ENCODE measurements around the gene TMEM72. TPM values are rescaled to one million over a fixed set of nuclear protein-coding genes. Genes with fewer than 3 reads are reported as not detected.

The TMEM72 gene
- total and polyA plus RNA-seq, 2 donors (not counting 3 experiments of a cell fraction or from before 2014, with no cell fraction given) = not detected

DNA sequence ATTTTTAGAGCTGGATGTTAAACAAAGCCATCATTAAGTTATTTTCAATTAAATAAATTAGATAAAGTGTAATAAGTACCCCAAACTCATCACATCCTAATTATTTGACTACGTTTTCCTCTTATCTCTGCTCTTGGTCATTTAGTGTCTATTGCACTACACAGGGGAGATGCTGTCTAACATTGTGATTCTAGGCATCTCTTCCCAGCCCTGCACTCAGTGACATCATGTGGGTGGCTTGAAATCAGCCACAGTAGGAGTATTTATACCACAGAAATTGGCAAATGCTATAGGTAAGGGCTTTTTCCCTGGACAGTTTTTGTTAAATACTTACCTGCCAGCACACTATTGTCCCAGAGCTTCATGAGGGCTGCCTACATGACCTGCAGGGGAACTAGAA is 21.3 kb upstream of the TMEM72 start:
- Histone ChIP-seq H2AFZ (ENCODE audit: low read depth, low read length) (no peak overlapping the region), H3K9me3 (replicated peaks; ENCODE audit: control insufficient read depth, insufficient read depth, low read length) (no peaks in the 10 kb centered on the region), H3K36me3 (ENCODE audit: control insufficient read depth in 2 of 2, extremely low read depth in 1 of 2, insufficient read depth in 2 of 2, low read length in 2 of 2) (no peaks in the 10 kb centered on the region), H3K9me1 (replicated peaks; ENCODE audit: control insufficient read depth, extremely low read depth, insufficient read depth, low read length) (no peaks in the 10 kb centered on the region), H3K79me2 (ENCODE audit: control insufficient read depth, insufficient read depth, low read length) (no peaks in the 10 kb centered on the region), H4K20me1 (replicated peaks; ENCODE audit: control insufficient read depth, extremely low read depth, insufficient read depth, low read length) (no peaks in the 10 kb centered on the region), H3K4me2 (ENCODE audit: insufficient read depth, low read length) (no peak overlapping the region), H3K4me3 (replicated peaks in 1 of 3; ENCODE audit: insufficient read depth in 1 of 3, low read depth in 1 of 3, low read length in 3 of 3) (no peak overlapping the region), H3K27ac (ENCODE audit: insufficient read depth, low read depth, low read length) (no peak overlapping the region), H3K4me1 (ENCODE audit: control insufficient read depth, extremely low read depth, insufficient read depth, low read length) (no peaks in the 10 kb centered on the region), H3K27me3 (ENCODE audit: control insufficient read depth in 2 of 2, insufficient read depth in 2 of 2, low read length in 2 of 2) (no peaks in the 10 kb centered on the region), H3K9ac (replicated peaks; ENCODE audit: extremely low read depth, insufficient read depth, low read length) (no peak overlapping the region)
- dilution Hi-C loops (cut with MboI; ENCODE audit: extremely low pct_ligation_motif_present, low sequenced_read_pairs) (no loop called here), intact Hi-C loops (cut with micrococcal nuclease) (no loop called here)
- CTCF ChIA-PET = no interaction called here
- TF ChIP-seq POLR2AphosphoS5 (IDR thresholded peaks at IDR 0.05; ENCODE audit: insufficient read depth, low read depth, low read length) (no peak), MYC (IDR thresholded peaks at IDR 0.05; ENCODE audit: low read depth, low read length) (no peak), GATA2 (IDR thresholded peaks at IDR 0.05; ENCODE audit: insufficient read depth, insufficient read length, low read depth, low read length) (no peak), POLR2A (IDR thresholded peaks at IDR 0.05; ENCODE audit: low read depth, low read length) (no peak), EZH2 (IDR thresholded peaks at IDR 0.05; ENCODE audit: borderline replicate concordance, low read depth, low read length, severe bottlenecking) (no peak), FOS (IDR thresholded peaks at IDR 0.05; ENCODE audit: borderline replicate concordance, insufficient read depth, low read length) (no peak), CTCF (IDR thresholded peaks at IDR 0.05; ENCODE audit: extremely low read depth in 1 of 2, insufficient read depth in 1 of 2, low read depth in 1 of 2, low read length in 2 of 2) (no peak), JUN (IDR thresholded peaks at IDR 0.05; ENCODE audit: borderline replicate concordance, insufficient read depth, insufficient read length, low read depth) (no peak)
- TF ChIP-seq, protein P1, sequence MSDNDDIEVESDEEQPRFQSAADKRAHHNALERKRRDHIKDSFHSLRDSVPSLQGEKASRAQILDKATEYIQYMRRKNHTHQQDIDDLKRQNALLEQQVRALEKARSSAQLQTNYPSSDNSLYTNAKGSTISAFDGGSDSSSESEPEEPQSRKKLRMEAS (IDR thresholded peaks at IDR 0.05; ENCODE audit: insufficient read depth, insufficient read length) = no peak
- no peak for DNase-seq (ENCODE audit: low read depth, low spot score)
- BruUV-seq (replicated peaks) = no TSS peak
- FAIRE-seq = no peak
- POLR2A ChIA-PET = no interaction called here
